GM20431 (cell line): ENCODE measurements around the gene PRCC.

ENCODE experiments used
- in situ Hi-C: fragments of 300-500 bp; cut with MseI, MboI; formaldehyde crosslinking; loops from one replicate; pipeline ENCODE4 v1.15.0; 2020; ENCODE audit warnings: low sequenced_read_pairs; ENCODE audit not compliant: unreplicated experiment

PRCC gene

GRCh38 chr1:156794506-156795373 lies 27.4 kb downstream of the PRCC start:
- in situ Hi-C loops: no loop called here

- in situ Hi-C loops: no loop called here
Measured at GRCh38 chr1:156795374-156795733, 28.0 kb downstream of the PRCC start.

GRCh38 chr1:156795787-156796186 lies 28.5 kb downstream of the PRCC start:
- in situ Hi-C loops: no loop called here

GRCh38 chr1:156796340-156797097 lies 29.2 kb downstream of the PRCC start:
- in situ Hi-C loops: no loop called here

GRCh38 chr1:156797212-156797871 lies 30.0 kb downstream of the PRCC start:
- in situ Hi-C loops: no loop called here

GRCh38 chr1:156801409-156802121 lies 34.2 kb downstream of the PRCC start:
- in situ Hi-C loops: no loop called here

- in situ Hi-C loops: no loop called here
Measured at GRCh38 chr1:156802421-156802935, 35.1 kb downstream of the PRCC start.

- in situ Hi-C loops: no loop called here
Measured at GRCh38 chr1:156803086-156803851, 35.9 kb downstream of the PRCC start.

GRCh38 chr1:156804026-156804425 lies 36.7 kb downstream of the PRCC start:
- in situ Hi-C loops: no loop called here

GRCh38 chr1:156804572-156805243 lies 37.4 kb downstream of the PRCC start:
- in situ Hi-C loops: no loop called here

- in situ Hi-C loops: no loop called here
Measured at GRCh38 chr1:156805766-156806511, 38.6 kb downstream of the PRCC start.

GRCh38 chr1:156806512-156807440 lies 39.4 kb downstream of the PRCC start:
- in situ Hi-C loops: no loop called here

- in situ Hi-C loops: no loop called here
Measured at GRCh38 chr1:156807627-156808026, 40.3 kb downstream of the PRCC start.

- in situ Hi-C loops: no loop called here
Measured at GRCh38 chr1:156808186-156809030, 41.1 kb downstream of the PRCC start.

GRCh38 chr1:156809281-156809680 lies 41.9 kb downstream of the PRCC start:
- in situ Hi-C loops: no loop called here

- in situ Hi-C loops: no loop called here
Measured at GRCh38 chr1:156809711-156810366, 42.5 kb downstream of the PRCC start.
